SU-DHL-6 (cell line): ENCODE data around the gene DST.

Source experiments
- H2AFZ ChIP-seq: fragments of 200-600 bp; sonication (generic); 2 replicates; pipeline ENCODE4 v1.6.1; 2014; ENCODE audit warnings: low read depth, mild to moderate bottlenecking, moderate library complexity, mixed read lengths, antibody characterized with exemption, low read length; ENCODE audit not compliant: severe bottlenecking
- H3F3A ChIP-seq: fragments of 200-600 bp; shearing (Covaris generic); 2 replicates; pipeline ENCODE4 v1.6.0; 2016; ENCODE audit warnings: antibody characterized with exemption, mild to moderate bottlenecking; ENCODE audit not compliant: insufficient read depth
- H3K27ac ChIP-seq: fragments of 200-600 bp; sonication (generic); 2 replicates; pipeline ENCODE4 v1.5.1; 2016; ENCODE audit warnings: low read depth, mild to moderate bottlenecking, low read length, moderate library complexity, mixed read lengths
- H3K27me3 ChIP-seq: fragments of 200-600 bp; sonication (generic), shearing (Covaris generic); 2 replicates; pipeline ENCODE4 v1.6.0; 2014; ENCODE audit warnings: mild to moderate bottlenecking, low read length
- H3K36me3 ChIP-seq: fragments of 200-600 bp; sonication (generic); 2 replicates; pipeline ENCODE4 v1.6.1; 2014; ENCODE audit warnings: mild to moderate bottlenecking, low read length, mixed read lengths
- H3K4me2 ChIP-seq: fragments of 300-600, 200-600 bp; shearing (Covaris generic), sonication (generic); 2 replicates; pipeline ENCODE4 v1.6.0; 2014; ENCODE audit warnings: low read length, low read depth, mild to moderate bottlenecking; ENCODE audit not compliant: poor library complexity, severe bottlenecking
- H3K4me3 ChIP-seq: fragments of 200-600 bp; sonication (generic); 2 replicates; pipeline ENCODE4 v1.5.1; 2014; ENCODE audit warnings: antibody characterized with exemption, low read length, mild to moderate bottlenecking, mixed read lengths; ENCODE audit not compliant: insufficient read depth, poor library complexity, severe bottlenecking
- H3K79me2 ChIP-seq: fragments of 200-600 bp; sonication (generic); 2 replicates; pipeline ENCODE4 v1.6.1; 2014; ENCODE audit warnings: mild to moderate bottlenecking, low read length, moderate library complexity; ENCODE audit not compliant: insufficient read depth
- H3K9ac ChIP-seq: fragments of 200-600 bp; sonication (generic); 2 replicates; pipeline ENCODE4 v1.7.0; 2014; ENCODE audit warnings: mild to moderate bottlenecking, low read length
- H3K9me2 ChIP-seq: fragments of 200-600 bp; sonication (generic); replicated peaks from 2 replicates; pipeline ENCODE4 v1.6.1; 2014; ENCODE audit warnings: low read length; ENCODE audit not compliant: insufficient read depth
- H3K9me3 ChIP-seq: fragments of 200-600 bp; sonication (generic); 2 replicates; pipeline ENCODE4 v1.6.1; 2014; ENCODE audit warnings: low read length, mixed read lengths; ENCODE audit not compliant: insufficient read depth
- H4K20me1 ChIP-seq: fragments of 200-600 bp; sonication (generic); 2 replicates; pipeline ENCODE4 v1.6.1; 2014; ENCODE audit warnings: low read depth, mild to moderate bottlenecking, antibody characterized with exemption, low read length, moderate library complexity, mixed read lengths
- CTCF ChIP-seq: fragments of 200-600 bp; sonication (generic); IDR thresholded peaks from one replicate; pipeline ENCODE4 v1.5.1; 2017; ENCODE audit warnings: antibody characterized with exemption, mild to moderate bottlenecking, low read length, moderate library complexity; ENCODE audit not compliant: insufficient read depth, poor library complexity, severe bottlenecking
- EZH2phosphoT487 ChIP-seq: fragments of 200-600 bp; sonication (generic), shearing (Covaris generic); conservative IDR thresholded peaks from 2 replicates; pipeline ENCODE4 v1.6.1; 2018; ENCODE audit warnings: mild to moderate bottlenecking, antibody characterized with exemption, low read length, moderate library complexity, mixed read lengths

Gene DST

GRCh38 chr6:56459030-56459805, 183.5 kb downstream of the DST start:
- Histone ChIP-seq H2AFZ (no peak overlapping the region), H3K36me3 (no peaks in the 10 kb centered on the region), H3K9me2 (no peaks in the 10 kb centered on the region)

GRCh38 chr6:56458324-56458884, 184.3 kb downstream of the DST start:
- Histone ChIP-seq H4K20me1 (no peaks in the 10 kb centered on the region), H3K27ac (no peak overlapping the region), H3K36me3 (no peaks in the 10 kb centered on the region), H3K9me2 (no peaks in the 10 kb centered on the region), H3F3A (no peaks in the 10 kb centered on the region), H3K9me3 (no peaks in the 10 kb centered on the region), H3K79me2 (no peaks in the 10 kb centered on the region), H3K27me3 (no peaks in the 10 kb centered on the region), H3K9ac (no peak overlapping the region), H3K4me3 (no peak overlapping the region), H2AFZ (no peak overlapping the region), H3K4me2 (no peak overlapping the region)
- TF ChIP-seq EZH2phosphoT487 (no peak), CTCF (no peak)

More at GRCh38 chr6:56459030-56459805, 183.5 kb downstream of the DST start:
- no peaks in the 10 kb centered on the region for H4K20me1 ChIP-seq
- no peak overlapping the region for H3K9ac ChIP-seq
- H3K27me3 ChIP-seq, result no peaks in the 10 kb centered on the region
- H3K9me3 ChIP-seq, result no peaks in the 10 kb centered on the region
- H3K79me2 ChIP-seq, result no peaks in the 10 kb centered on the region
- TF ChIP-seq EZH2phosphoT487, result no peak
- TF ChIP-seq CTCF, result no peak
- H3K4me3 ChIP-seq, result no peak overlapping the region
- H3K27ac ChIP-seq, result no peak overlapping the region
- H3K4me2 ChIP-seq, result no peak overlapping the region
- no peaks in the 10 kb centered on the region for H3F3A ChIP-seq

- Histone ChIP-seq H3K27ac (no peak overlapping the region), H3K4me3 (no peak overlapping the region), H3K27me3 (no peaks in the 10 kb centered on the region), H4K20me1 (no peaks in the 10 kb centered on the region), H3K9ac (no peak overlapping the region), H2AFZ (no peak overlapping the region), H3K79me2 (no peaks in the 10 kb centered on the region), H3K9me2 (no peaks in the 10 kb centered on the region), H3K36me3 (no peaks in the 10 kb centered on the region), H3F3A (no peaks in the 10 kb centered on the region), H3K4me2 (no peak overlapping the region), H3K9me3 (no peaks in the 10 kb centered on the region)
- no peak for TF ChIP-seq CTCF
- TF ChIP-seq EZH2phosphoT487, result no peak
Observed at GRCh38 chr6:56456785-56457184, 185.9 kb downstream of the DST start.
